Amniotic epithelial cell (primary cell): ENCODE data around the gene TMED9.

ENCODE experiments used
- DNase-seq: peaks from one replicate; pipeline ENCODE4 v3.0.0-alpha.2; 2010; ENCODE audit warnings: low read depth

TMED9 gene

DNA sequence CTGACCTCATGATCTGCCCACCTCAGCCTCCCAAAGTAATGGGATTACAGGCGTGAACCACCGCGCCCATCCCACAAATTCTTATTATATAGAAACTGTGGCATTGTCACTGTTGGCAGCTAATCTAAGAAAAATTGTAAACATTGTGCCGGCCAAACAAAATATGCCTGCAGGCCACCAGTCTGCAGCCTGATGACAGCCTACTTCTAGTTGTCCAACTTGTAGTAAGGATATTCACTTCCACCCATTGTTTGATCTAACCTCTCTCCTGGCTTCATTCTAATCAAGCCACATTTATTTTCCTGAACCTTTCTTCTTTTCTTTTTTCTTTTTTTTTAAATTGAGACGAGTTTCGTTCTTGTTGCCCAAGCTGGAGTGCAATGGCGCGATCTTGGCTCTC, 13.7 kb upstream of the TMED9 start:
- no peak for DNase-seq

DNA sequence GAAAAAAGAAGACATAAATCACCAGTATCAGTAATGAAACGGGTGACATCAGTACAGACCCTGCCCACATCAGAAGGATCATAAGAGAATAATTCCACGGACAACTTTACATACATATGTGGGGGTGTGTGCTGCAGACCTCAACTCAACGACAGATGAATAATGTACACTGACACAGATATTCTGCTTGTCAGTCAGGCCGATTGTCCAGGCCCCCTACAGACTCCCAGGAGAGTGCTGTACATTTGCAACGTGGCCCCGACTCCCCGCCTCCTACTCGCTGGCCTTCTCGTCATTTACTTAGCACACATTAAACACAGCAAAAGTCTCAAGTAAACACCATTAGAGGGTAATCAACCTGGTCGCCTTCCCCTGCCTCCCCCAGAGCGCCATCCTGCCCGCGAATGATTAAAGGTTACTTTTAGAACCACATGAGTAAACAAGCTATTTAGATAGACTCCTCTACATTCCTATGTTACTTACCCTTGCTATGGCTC, 3.5 kb upstream of the TMED9 start:
- DNase-seq: no peak

DNA sequence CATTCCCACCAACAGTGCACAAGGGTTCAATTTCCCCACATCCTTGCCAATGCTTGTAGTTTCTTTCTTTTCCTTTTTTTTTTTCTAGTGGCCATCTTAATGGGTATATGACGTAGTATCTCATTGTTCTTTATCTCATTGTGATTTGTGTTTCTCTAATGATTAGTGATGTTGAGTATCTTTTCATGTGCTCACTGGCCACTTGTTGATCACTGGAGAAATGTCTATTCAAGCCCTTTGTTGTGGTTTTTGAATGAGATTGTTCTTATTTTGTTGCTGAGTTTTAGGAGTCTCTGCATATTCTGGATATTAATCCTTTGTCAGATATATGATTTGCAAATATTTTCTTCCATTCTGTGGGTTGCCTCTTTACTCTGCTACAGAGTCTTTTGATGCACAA, 1.6 kb upstream of the TMED9 start:
- no peak for DNase-seq

DNA sequence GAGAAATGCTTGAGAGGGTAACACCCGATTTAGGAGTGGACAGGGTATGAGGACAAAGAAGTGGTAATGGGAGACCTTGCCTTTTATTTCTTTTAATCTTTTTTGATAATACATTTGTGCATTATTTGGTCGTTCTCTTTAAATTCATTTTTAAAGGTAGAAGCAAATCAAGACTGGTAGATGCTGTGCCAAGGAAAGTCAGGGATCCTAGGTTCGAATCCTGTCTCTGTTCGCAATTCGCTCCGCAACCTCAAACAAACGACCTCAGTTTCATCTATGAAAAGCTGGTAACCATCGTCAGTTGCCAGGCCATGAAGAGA, 353 bp upstream of the TMED9 start:
- no peak for DNase-seq

DNA sequence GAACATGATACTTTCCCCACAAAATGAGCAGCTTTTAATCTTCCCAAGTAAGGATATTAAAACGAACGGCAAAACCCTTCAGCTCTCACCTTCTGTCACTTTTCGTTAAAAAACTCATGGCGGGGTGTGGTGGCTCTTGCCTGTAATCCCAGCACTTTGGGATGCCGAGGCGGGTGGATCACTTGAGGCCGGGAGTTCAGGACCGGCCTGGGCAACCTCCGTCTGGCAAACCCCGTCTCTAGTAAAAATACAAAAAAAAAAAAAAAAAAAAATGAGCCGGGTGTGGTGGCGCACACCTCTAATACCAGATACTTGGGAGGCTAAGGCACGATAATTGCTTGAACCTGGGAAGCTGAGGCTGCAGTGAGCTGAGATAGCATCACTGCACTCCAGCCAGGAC, 902 bp downstream of the TMED9 start:
- no peak for DNase-seq

DNA sequence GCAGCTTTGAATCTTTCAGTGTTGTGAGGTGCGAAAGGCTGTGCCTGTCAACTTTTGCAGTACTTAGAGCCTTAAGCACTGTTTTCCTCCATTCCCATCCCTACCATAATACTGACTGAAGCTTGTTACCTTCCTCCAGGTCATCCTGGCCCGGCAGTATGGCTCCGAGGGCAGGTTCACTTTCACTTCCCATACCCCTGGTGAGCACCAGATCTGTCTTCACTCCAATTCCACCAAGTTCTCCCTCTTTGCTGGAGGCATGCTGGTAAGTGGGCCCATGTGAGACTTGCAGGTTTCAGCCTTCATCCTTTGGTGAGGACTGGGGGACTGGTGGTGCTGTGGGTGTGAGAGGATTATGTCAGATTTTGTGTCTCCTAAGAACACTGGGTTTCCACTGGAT, 1.5 kb downstream of the TMED9 start:
- DNase-seq: no peak

DNA sequence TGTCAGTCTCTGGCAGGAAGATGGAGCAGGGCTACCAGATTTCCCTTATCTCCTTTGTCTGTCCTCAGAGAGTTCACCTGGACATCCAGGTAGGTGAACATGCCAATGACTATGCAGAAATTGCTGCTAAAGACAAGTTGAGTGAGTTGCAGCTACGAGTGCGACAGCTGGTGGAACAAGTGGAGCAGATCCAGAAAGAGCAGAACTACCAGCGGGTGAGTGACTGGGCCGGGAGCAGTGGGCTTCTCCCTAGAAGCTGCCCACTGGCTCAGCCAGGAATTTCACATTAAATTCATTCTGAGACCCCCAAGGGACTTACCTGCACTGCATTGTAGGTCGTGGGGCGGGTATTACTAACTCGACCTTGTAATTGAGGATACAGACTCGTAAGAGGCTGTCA, 2.1 kb downstream of the TMED9 start:
- no peak for DNase-seq

DNA sequence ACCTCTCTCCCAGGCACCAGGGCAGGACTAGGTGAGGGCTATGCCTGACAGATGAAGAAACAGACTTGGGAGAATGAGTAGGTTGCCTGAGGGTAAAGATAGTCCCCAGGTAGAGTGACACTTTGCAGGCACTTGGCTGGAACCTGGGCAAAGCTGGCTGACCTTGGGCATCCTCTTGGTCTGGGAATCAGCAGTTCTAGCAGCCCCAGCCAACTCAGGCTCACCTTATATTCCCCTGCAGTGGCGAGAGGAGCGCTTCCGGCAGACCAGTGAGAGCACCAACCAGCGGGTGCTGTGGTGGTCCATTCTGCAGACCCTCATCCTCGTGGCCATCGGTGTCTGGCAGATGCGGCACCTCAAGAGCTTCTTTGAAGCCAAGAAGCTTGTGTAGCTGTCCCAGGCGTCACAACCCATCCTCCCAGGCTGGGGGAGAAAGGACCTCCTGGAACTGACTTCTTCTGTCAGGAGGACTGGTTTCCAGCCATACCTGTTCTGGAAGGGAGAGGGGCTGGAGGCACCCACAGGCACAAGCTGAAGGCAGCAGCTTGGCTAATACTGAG, 3.1 kb downstream of the TMED9 start:
- DNase-seq: no peak

DNA sequence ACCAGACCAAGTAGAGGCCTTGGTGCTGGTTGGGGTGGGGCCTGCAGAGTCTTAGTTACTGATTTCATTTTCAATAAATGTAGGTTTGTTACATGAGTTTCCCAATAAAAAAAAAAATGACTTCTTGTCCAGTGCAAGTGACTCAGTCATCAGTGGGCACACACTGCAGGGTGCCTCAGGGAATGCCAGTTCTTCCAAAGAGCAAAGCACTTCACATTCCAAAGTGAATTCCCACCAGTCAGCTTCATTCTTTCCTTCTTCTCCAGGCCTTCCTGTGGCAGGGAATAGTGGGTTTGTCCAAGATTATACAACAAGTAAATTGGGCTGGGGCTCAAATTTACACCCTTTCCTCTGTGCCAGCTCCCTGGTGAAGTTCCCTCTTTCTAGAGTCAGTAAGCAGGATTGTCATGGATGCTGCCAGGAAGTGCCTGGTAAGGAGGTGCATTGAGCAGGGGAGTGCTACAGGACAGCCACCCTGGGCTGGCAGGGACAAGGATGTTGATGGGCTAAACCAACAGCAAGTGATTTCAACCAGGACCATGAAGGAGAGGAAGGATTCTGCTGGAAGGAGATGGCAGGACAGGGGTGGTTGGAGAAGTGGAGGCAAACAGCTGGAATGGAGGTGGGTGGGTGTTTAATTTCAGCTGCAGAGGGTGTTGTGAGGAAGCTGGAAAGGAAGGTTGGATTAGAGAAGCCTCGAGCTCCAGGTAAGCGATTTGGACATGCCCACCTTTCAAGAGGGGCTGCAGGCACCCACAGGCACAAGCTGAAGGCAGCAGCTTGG, 4.2 kb downstream of the TMED9 start:
- no peak for DNase-seq

DNA sequence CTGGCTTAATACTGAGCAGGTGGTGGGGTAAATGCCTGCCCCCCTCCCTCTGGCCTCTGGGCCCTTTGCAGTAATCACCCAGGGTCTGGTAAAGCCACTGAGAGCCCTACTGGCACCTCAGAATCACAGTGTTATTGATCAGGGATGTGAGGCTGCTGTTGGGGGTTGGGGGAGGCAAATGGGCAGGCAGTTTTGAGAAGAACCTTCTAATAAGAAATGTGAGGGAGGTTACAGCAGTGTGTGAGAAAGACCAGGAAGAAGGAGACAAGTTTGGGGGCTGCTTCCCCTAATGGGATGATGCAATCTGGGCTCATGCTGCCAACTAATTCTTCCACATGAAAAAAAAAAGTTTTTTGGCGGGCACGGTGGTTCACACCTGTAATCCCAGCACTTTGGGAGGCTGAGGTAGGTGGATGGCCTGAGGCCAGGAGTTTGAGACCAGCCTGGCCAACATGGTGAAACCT, 4.8 kb downstream of the TMED9 start:
- DNase-seq: no peak

DNA sequence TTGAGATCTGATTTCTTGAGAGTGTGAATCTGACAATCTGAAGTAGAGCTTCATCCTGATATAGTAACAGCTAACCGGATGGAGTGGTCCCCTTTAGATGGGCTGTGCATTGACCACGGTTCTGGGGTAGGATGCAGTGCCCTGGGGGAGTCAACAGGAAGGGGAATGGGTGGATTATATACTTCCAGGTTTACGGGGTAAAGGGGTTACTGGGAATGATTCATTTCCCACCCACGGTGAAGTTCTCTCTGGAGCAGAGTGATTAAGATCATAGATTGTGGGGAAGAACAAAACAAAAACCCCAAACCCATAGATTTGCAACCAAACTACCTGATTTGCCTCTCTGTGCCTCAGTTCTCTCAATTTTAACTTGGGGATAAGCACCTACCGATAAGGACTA, 6.5 kb downstream of the TMED9 start:
- DNase-seq: no peak

DNA sequence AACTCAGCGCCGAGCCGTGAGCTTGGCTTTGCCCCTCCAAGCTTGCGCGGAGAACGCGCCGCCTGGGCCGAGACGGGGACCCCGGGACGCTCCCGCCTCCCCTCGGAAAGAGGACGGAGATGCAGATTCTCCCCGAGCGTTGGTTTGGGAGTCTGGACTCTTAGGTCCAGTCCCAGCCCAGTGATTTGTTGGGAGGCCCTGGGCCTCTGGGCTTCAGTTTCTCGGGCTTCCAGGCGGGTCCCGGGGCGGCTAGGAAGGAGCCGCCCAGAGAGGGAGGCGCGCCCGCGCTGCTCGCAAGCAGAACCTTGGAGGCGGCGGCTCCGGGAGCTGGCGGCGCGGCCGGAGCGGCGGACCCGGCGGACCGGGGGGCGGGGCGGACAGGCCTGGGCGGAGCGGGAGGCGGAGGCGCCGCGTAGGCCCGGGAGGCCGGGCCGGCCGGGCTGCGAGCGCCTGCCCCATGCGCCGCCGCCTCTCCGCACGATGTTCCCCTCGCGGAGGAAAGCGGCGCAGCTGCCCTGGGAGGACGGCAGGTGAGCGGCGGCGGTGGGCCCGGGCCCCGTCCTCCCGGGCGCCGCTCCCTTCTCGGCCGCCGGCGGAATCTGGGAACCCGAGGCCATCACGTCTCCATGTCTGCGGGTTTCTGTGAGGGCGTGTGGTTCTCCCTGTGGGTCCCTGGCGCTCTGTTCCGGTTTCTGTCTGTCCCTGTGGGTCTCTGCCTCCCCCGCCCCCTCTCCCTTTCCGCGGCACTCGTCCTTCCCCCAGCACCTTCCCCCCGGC, 7.9 kb downstream of the TMED9 start, which contains the start of gene B4GALT7:
Gene B4GALT7 (plus strand): TSS at position 402 of the 777 bp plus-strand sequence. CDS start 79 bp downstream, at position 481.
- peak; percentile 56 for DNase-seq

DNA sequence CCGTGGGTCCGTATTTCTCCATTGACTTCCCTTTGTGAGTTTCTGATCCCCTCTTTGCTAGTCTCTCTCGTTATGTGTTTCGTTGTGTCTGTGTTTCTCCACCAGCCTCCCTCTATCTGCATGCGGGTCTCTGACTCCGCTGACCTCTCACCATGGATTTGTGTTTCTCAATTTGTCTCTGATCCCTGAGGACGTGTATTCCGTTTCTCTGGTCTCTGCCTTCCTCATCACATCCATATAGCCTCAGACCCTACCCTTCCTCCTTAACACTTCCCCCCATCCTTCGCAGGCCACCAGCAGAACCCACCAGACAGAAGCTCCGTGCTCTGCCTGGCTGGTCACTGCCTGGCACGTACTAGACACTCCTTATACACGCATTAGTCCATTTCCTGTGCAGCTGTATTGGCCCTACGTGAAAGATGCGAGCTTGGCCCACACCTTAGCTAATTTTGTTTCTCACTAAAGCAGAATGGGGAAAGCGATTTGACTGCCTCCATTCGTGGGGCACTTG, 8.6 kb downstream of the TMED9 start:
- peak; percentile 41 for DNase-seq

DNA sequence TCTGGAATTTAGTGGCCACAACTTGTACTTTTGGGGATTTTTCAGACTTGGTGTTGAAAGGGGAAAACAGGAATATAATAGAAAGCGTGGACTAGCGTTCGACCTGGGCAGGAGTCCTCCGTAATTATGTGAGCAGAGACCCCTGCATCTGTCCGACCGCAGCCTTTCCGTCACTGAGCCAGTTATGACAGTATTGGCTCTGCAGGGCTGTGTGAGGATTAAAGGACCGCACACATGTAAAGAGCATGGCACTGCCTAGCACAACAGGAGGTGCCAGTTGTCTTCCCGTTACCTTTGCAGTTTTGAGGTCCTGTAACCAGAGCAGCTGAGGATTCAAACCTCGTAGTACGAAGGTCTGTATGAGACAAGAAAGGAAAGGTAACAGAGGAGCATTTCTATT, 9.1 kb downstream of the TMED9 start:
- no peak for DNase-seq

DNA sequence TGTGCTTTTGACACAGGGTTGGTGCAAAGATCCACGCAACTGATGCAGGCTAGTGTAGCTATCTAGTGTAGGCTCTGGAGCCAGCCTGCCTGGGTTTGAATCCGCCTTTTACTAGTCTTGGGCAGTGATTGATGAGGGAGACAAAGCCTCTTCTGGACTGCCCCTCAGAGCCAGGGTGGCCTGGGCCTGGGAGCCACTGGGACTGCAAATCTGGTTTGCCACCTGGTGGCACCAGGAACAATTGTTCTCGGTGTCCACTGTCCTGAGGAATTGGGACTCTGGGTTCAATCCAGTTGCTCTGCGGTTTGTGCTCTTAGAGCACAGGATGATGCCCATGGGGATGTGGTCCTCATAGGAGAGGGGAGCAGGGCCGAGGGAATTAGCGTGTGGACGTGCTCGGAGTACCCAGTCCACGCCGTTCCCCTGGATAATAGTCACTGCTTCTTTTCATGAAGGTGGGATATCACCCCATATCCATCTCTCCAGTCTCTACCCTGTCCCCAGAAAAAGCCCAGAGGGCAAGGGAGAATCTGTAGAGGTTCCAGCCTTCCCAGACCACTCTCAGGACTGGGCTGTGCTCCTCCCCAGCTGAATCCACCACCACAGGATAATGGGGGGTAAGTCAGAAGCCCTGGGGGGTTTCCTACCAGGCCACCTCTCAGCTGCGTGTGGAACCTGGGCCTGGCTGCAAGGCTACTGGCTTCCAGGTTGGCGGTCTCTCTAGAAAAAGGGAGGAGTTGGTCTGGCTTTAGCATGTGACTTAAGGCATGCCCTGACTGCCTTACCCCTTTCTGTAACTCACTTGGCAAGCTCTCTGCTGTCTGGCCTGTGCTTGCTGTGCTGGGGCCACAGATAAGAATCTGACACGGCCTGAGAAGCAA, 9.8 kb downstream of the TMED9 start:
- peak; percentile 57 for DNase-seq

DNA sequence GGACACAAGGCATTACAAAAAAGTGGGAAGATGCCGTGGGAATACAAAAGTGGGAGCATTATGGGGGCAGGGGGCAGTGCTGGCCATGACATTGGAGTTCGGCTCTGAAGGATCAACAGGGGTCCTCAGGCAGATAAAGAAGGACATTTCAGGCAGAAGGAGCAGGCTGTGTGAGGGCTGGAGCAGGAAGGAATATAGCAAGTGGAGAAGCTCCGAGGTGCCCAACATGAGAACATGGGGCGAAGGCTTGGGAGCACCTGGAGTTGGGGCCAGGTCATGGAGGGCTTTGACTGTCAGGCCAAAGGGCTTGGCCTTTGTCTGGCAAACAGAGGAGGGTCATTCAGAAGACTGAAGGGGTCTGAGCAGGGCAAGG, 10.4 kb downstream of the TMED9 start:
- no peak for DNase-seq

DNA sequence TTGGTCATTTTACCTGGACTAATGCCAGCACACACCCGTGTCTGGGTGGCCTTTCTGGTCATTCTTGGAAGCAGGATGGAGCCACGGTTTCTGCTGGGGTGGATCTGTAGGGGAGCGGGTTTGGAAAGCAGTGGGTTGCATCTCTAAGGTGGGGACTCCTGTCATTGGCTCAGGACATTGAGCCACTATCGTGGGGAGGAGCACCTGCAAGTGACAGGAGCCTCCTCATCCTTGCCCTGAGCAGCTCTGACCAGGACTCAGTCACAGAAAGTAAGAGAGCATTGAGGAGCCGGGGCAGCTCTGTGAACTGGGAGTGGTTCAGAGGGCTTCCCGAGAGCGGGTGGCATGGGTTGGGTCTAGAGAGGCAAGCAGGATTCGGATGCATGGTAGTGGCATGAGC, 11.6 kb downstream of the TMED9 start:
- DNase-seq: no peak

DNA sequence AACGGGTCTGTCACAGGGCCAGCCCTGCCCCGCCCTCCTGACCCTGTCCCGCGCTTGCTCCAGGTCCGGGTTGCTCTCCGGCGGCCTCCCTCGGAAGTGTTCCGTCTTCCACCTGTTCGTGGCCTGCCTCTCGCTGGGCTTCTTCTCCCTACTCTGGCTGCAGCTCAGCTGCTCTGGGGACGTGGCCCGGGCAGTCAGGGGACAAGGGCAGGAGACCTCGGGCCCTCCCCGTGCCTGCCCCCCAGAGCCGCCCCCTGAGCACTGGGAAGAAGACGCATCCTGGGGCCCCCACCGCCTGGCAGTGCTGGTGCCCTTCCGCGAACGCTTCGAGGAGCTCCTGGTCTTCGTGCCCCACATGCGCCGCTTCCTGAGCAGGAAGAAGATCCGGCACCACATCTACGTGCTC, 12.1 kb downstream of the TMED9 start:
- no peak for DNase-seq

DNA sequence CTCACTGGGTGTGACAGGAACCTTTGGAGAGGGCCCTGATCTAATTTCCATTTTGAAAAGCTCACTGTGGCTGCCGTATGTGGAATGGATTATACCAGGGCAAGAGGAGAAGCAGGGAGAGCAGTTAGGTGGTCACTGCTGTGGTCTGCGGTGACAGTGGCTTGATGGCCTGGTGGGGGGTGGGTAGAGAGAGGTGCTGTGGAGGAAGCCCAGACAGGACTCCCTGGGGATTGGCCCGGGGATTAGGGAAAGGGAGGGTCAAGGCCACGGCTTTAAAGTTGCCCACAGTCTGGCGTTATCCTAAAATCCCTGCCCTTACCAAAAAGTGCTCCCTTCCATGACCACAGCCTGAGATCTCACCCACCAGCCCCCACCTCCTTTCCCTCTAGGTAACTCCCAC, 12.7 kb downstream of the TMED9 start:
- DNase-seq: no peak

DNA sequence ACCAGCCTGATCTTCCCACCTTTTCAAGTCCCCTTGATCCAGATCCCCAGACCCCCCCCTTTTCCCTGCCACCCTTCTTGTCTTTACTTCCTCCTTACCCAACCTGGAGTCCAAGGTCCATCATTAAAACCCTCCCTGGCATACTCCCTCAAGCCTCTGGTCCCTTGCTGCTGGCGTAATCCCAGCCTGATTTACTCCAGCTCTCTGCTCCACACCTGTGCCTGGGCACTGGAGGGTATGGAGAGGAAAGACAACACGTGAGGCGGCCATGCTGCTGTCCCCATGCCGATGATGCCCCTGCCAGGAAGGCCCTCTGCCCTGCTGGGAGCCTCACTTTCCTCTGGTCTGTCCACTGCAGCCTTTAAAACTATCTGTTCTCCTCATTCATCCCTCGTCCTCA, 13.1 kb downstream of the TMED9 start:
- no peak for DNase-seq

DNA sequence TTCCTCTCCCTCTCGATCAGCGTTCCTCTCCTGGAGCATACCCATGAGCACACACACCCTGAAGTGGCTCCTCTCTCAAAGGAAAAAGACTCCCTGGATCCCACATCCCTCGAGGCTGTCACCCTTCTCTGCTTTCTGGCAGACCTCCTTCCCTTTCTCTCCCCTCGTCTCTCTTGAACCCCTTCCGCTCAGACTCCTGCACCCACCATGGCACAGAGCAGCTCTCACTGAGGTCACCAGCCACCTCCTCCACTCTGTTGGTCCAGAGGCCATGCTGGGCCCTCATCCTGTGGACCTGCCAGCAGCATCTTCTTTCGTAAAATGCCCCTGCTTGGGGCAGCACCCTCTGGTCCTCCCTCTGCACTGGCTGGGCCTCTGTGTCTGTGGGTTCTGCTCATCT, 13.7 kb downstream of the TMED9 start:
- no peak for DNase-seq
